ENCODE results near the gene HNRNPA2B1.
"Not testable (repeated sequence)": the region's sequence is repeated elsewhere in the genome, so short reads cannot be mapped to it uniquely, and the experiment has no call there.

HNRNPA2B1 gene

GRCh38 chr7:26168458-26169023 is 32.0 kb downstream of the HNRNPA2B1 start:
- TF ChIP-seq EZH2phosphoT487 (IDR thresholded peaks at IDR 0.05; ENCODE audit: low read depth): no peak
- TF ChIP-seq CTCF (IDR thresholded peaks at IDR 0.05; ENCODE audit: low read depth, low read length): no peak
- Histone ChIP-seq H3K4me2 (ENCODE audit: low read length) (no peak overlapping the region), H3K27ac (ENCODE audit: low read length) (no peak overlapping the region), H3K36me3 (replicated peaks; ENCODE audit: low read depth, low read length) (peaks cover 18% of the 10 kb centered on the region), H2AFZ (ENCODE audit: low read depth, low read length) (no peak overlapping the region), H3K4me1 (ENCODE audit: low read length) (peaks cover 25% of the 10 kb centered on the region), H3K27me3 (ENCODE audit: low read depth, low read length) (no peaks in the 10 kb centered on the region), H3K9ac (ENCODE audit: low read length) (no peak overlapping the region), H3K79me2 (ENCODE audit: low read length) (peaks cover 80% of the 10 kb centered on the region), H3K4me3 (ENCODE audit: low read length) (no peak overlapping the region), H3K9me3 (ENCODE audit: insufficient read depth, low read length) (no peaks in the 10 kb centered on the region), H4K20me1 (ENCODE audit: insufficient read depth, low read length) (peaks cover 9% of the 10 kb centered on the region; the same call in 1 of the 2 replicates)

GRCh38 chr7:26167303-26167934 is 33.1 kb downstream of the HNRNPA2B1 start:
- peak overlapping the region; percentile 98 for H3K27ac ChIP-seq (ENCODE audit: low read length)
- H3K9ac ChIP-seq (ENCODE audit: low read length): peak overlapping the region; percentile 67
- H3K36me3 ChIP-seq (replicated peaks; ENCODE audit: low read depth, low read length): peaks cover 18% of the 10 kb centered on the region
- peak overlapping the region; percentile 57 for H3K4me3 ChIP-seq (ENCODE audit: low read length)
- peaks cover 80% of the 10 kb centered on the region for H3K79me2 ChIP-seq (ENCODE audit: low read length)
- H3K4me1 ChIP-seq (ENCODE audit: low read length): peaks cover 25% of the 10 kb centered on the region
- peaks cover 9% of the 10 kb centered on the region; the same call in 1 of the 2 replicates for H4K20me1 ChIP-seq (ENCODE audit: insufficient read depth, low read length)
- H3K4me2 ChIP-seq (ENCODE audit: low read length): peak overlapping the region; percentile 80
- TF ChIP-seq EZH2phosphoT487 (IDR thresholded peaks at IDR 0.05; ENCODE audit: low read depth) (no peak), CTCF (IDR thresholded peaks at IDR 0.05; ENCODE audit: low read depth, low read length) (no peak)
- no peak overlapping the region for H2AFZ ChIP-seq (ENCODE audit: low read depth, low read length)
- H3K9me3 ChIP-seq (ENCODE audit: insufficient read depth, low read length): no peaks in the 10 kb centered on the region
- H3K27me3 ChIP-seq (ENCODE audit: low read depth, low read length): no peaks in the 10 kb centered on the region

- H3K4me2 ChIP-seq (ENCODE audit: low read length): peak overlapping the region; percentile 80
- peak overlapping the region; percentile 98 for H3K27ac ChIP-seq (ENCODE audit: low read length)
- H3K9ac ChIP-seq (ENCODE audit: low read length): peak overlapping the region; percentile 67
- peak overlapping the region; percentile 57 for H3K4me3 ChIP-seq (ENCODE audit: low read length)
- no peak overlapping the region for H2AFZ ChIP-seq (ENCODE audit: low read depth, low read length)
- peaks cover 25% of the 10 kb centered on the region for H3K4me1 ChIP-seq (ENCODE audit: low read length)
- peaks cover 17% of the 10 kb centered on the region for H3K36me3 ChIP-seq (replicated peaks; ENCODE audit: low read depth, low read length)
- TF ChIP-seq EZH2phosphoT487 (IDR thresholded peaks at IDR 0.05; ENCODE audit: low read depth) (no peak), CTCF (IDR thresholded peaks at IDR 0.05; ENCODE audit: low read depth, low read length) (no peak)
- peaks cover 9% of the 10 kb centered on the region; the same call in 1 of the 2 replicates for H4K20me1 ChIP-seq (ENCODE audit: insufficient read depth, low read length)
- no peaks in the 10 kb centered on the region for H3K9me3 ChIP-seq (ENCODE audit: insufficient read depth, low read length)
- H3K79me2 ChIP-seq (ENCODE audit: low read length): peaks cover 79% of the 10 kb centered on the region
- H3K27me3 ChIP-seq (ENCODE audit: low read depth, low read length): no peaks in the 10 kb centered on the region
Observed at GRCh38 chr7:26166684-26167266, 33.8 kb downstream of the HNRNPA2B1 start.

- H3K4me1 ChIP-seq (ENCODE audit: low read length): peaks cover 25% of the 10 kb centered on the region
- H3K79me2 ChIP-seq (ENCODE audit: low read length): peaks cover 79% of the 10 kb centered on the region
- H3K9me3 ChIP-seq (ENCODE audit: insufficient read depth, low read length): no peaks in the 10 kb centered on the region
- no peak overlapping the region for H2AFZ ChIP-seq (ENCODE audit: low read depth, low read length)
- H3K9ac ChIP-seq (ENCODE audit: low read length): peak overlapping the region; percentile 67
- H3K27me3 ChIP-seq (ENCODE audit: low read depth, low read length): no peaks in the 10 kb centered on the region
- peak overlapping the region; percentile 57 for H3K4me3 ChIP-seq (ENCODE audit: low read length)
- TF ChIP-seq EZH2phosphoT487 (IDR thresholded peaks at IDR 0.05; ENCODE audit: low read depth) (no peak), CTCF (IDR thresholded peaks at IDR 0.05; ENCODE audit: low read depth, low read length) (no peak)
- peak overlapping the region; percentile 80 for H3K4me2 ChIP-seq (ENCODE audit: low read length)
- peaks cover 13% of the 10 kb centered on the region for H3K36me3 ChIP-seq (replicated peaks; ENCODE audit: low read depth, low read length)
- peaks cover 9% of the 10 kb centered on the region; the same call in 1 of the 2 replicates for H4K20me1 ChIP-seq (ENCODE audit: insufficient read depth, low read length)
- peak overlapping the region; percentile 98 for H3K27ac ChIP-seq (ENCODE audit: low read length)
Observed at GRCh38 chr7:26165950-26166683, 34.4 kb downstream of the HNRNPA2B1 start.

- not testable (repeated sequence) for H3K27ac ChIP-seq (ENCODE audit: low read length); H3K4me2 ChIP-seq (ENCODE audit: low read length); H2AFZ ChIP-seq (ENCODE audit: low read depth, low read length); H3K9me3 ChIP-seq (ENCODE audit: insufficient read depth, low read length); H3K4me3 ChIP-seq (ENCODE audit: low read length); H3K36me3 ChIP-seq (replicated peaks; ENCODE audit: low read depth, low read length); H3K9ac ChIP-seq (ENCODE audit: low read length); H3K27me3 ChIP-seq (ENCODE audit: low read depth, low read length)
- Histone ChIP-seq H3K79me2 (ENCODE audit: low read length) (peaks cover 79% of the 10 kb centered on the region), H4K20me1 (ENCODE audit: insufficient read depth, low read length) (peaks cover 12% of the 10 kb centered on the region; the same call in 1 of the 2 replicates), H3K4me1 (ENCODE audit: low read length) (peaks cover 34% of the 10 kb centered on the region)
Observed at GRCh38 chr7:26163804-26164203, 36.7 kb downstream of the HNRNPA2B1 start.
